Tibial nerve (tissue), 4 donors: ENCODE data around the gene ZNF177. TPM values are rescaled to one million over a fixed set of nuclear protein-coding genes. Genes with fewer than 3 reads are reported as not detected.

Source experiments
- DNase-seq, 2 donors: peaks; one replicate each; pipeline ENCODE4 v3.0.0-alpha.2; 2019; ENCODE audit warnings: low spot score in 2 of 2
- H3K27ac ChIP-seq, 4 donors: fragments of 200-600 bp; sonication (generic) in 3 of 4; one replicate each; pipeline ENCODE4 v1.5.1; 2017 to 2019; ENCODE audit warnings: mild to moderate bottlenecking in 1 of 4
- H3K27me3 ChIP-seq, 2 donors: fragments of 200-600 bp; sonication (generic) in 1 of 2; one replicate each; pipeline versions ENCODE4 v1.5.1 to v1.6.0; 2017 to 2019
- H3K36me3 ChIP-seq, 3 donors: fragments of 200-600 bp; sonication (generic); one replicate each; pipeline ENCODE4 v1.5.1; 2018 to 2019
- H3K4me1 ChIP-seq, 4 donors: fragments of 200-600 bp; sonication (generic) in 3 of 4; one replicate each; pipeline ENCODE4 v1.5.1; 2017 to 2019
- H3K4me3 ChIP-seq, 4 donors: fragments of 200-600 bp; sonication (generic) in 3 of 4; one replicate each; pipeline ENCODE4 v1.5.1; 2017 to 2019; ENCODE audit warnings: mild to moderate bottlenecking in 1 of 4, moderate library complexity in 1 of 4
- H3K9me3 ChIP-seq, 4 donors: fragments of 200-600 bp; sonication (generic) in 3 of 4; one replicate each; pipeline ENCODE4 v1.5.1; 2017 to 2019
- EP300 ChIP-seq, 2 donors: sonication (generic); formaldehyde crosslinking; IDR thresholded peaks; one replicate each; pipeline ENCODE4 v1.6.1; 2017; ENCODE audit warnings: antibody characterized with exemption in 2 of 2, mild to moderate bottlenecking in 1 of 2
- POLR2A ChIP-seq, 2 donors: fragments of 450-650 bp; IDR thresholded peaks; one replicate each; pipeline ENCODE4 v1.6.1; 2017; ENCODE audit warnings: antibody characterized with exemption in 2 of 2, mild to moderate bottlenecking in 2 of 2, moderate library complexity in 2 of 2
- WGBS, 2 donors: methylation state at CpG; one replicate each; pipeline ENCODE4 v1.1.5; 2018; 5-methylcytosine and 5-hydroxymethylcytosine counted together
- total RNA-seq, 4 donors: library from RNA; depleted of rRNA; stranded (reverse); fragments of >200 nt; gene quantifications; one replicate each; pipeline ENCODE4 v1.1.0, GENCODE V29; 2016
- TF ChIP-seq, protein P1 (sequence below), 5 experiments: fragments of 200-600 bp in 3 of 5; fragments of 450-650 bp in 2 of 5; sonication (generic) in 3 of 5; IDR thresholded peaks; one replicate each; pipeline ENCODE4 v1.5.1; 2016 to 2019; ENCODE audit warnings: antibody characterized with exemption in 5 of 5, mild to moderate bottlenecking in 3 of 5, moderate library complexity in 2 of 5

Gene ZNF177
- total RNA-seq, 4 donors from 2014 or later, result 1.4 to 12.9 (median 6.3) TPM

DNA sequence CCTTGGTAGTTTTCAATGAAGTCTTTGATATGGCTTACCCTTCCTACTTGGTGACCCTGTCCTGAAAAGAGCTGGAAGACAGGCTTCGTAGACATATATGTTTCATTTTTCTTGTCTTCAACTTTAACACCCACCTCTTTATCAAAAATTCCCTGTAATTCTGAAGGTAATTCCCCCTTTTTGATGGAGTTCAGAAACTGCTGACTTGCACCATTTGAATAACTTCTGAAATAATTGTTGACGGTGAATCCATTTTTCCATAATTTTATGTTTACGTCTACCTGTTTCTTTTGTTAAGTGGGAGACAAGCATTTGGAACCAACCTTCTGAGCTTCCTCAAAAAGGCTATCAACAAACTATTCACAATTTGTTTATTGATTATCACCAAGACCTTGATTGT is 14.6 kb upstream of the ZNF177 start:
- H3K36me3 ChIP-seq, result peaks cover 0 to 99% (median 8%) of the 10 kb centered on the region in 3 donors
- WGBS, 2 donors, result 99% methylated on average over 3 of the region's 3 CpGs
- TF ChIP-seq, protein P1, sequence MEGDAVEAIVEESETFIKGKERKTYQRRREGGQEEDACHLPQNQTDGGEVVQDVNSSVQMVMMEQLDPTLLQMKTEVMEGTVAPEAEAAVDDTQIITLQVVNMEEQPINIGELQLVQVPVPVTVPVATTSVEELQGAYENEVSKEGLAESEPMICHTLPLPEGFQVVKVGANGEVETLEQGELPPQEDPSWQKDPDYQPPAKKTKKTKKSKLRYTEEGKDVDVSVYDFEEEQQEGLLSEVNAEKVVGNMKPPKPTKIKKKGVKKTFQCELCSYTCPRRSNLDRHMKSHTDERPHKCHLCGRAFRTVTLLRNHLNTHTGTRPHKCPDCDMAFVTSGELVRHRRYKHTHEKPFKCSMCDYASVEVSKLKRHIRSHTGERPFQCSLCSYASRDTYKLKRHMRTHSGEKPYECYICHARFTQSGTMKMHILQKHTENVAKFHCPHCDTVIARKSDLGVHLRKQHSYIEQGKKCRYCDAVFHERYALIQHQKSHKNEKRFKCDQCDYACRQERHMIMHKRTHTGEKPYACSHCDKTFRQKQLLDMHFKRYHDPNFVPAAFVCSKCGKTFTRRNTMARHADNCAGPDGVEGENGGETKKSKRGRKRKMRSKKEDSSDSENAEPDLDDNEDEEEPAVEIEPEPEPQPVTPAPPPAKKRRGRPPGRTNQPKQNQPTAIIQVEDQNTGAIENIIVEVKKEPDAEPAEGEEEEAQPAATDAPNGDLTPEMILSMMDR (IDR thresholded peaks at IDR 0.05), result no peak
- no peak for TF ChIP-seq POLR2A (IDR thresholded peaks at IDR 0.05)
- no peak for TF ChIP-seq EP300 (IDR thresholded peaks at IDR 0.05)
- no peak overlapping the region for H3K27ac ChIP-seq
- DNase-seq, result no peak
- no peaks in the 10 kb centered on the region for H3K4me1 ChIP-seq
- peaks cover 0 to 100% (median 53%) of the 10 kb centered on the region in 4 donors for H3K9me3 ChIP-seq
- H3K4me3 ChIP-seq, result no peak overlapping the region
- no peaks in the 10 kb centered on the region for H3K27me3 ChIP-seq

DNA sequence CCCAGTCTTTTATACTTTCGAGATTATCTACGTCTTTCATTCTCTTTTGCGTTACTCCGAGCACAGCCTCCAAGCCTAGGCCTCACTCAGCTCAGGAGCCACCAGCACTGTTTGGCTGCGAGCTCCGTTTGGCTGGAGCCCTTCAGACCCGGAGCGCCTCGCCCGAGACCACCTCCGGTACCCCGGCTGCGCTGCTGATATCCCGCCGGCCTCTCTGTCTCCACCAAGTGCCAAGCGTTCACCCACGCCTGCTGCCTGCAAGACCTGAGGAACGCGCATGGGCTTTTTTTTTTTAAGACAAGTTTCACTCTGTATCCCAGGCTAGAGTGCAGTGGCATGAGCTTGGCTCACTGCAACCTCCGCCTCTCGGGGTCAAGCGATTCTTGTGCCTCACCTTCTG is 14.1 kb upstream of the ZNF177 start:
- 98% methylated on average over 22 of the region's 22 CpGs for WGBS, 2 donors
- Histone ChIP-seq H3K27me3 (no peaks in the 10 kb centered on the region), H3K36me3 (peaks cover 0 to 99% (median 8%) of the 10 kb centered on the region in 3 donors), H3K4me3 (no peak overlapping the region), H3K9me3 (peaks cover 0 to 100% (median 52%) of the 10 kb centered on the region in 4 donors), H3K4me1 (no peaks in the 10 kb centered on the region), H3K27ac (no peak overlapping the region)
- no peak for DNase-seq
- TF ChIP-seq EP300 (IDR thresholded peaks at IDR 0.05) (no peak), POLR2A (IDR thresholded peaks at IDR 0.05) (no peak)

DNA sequence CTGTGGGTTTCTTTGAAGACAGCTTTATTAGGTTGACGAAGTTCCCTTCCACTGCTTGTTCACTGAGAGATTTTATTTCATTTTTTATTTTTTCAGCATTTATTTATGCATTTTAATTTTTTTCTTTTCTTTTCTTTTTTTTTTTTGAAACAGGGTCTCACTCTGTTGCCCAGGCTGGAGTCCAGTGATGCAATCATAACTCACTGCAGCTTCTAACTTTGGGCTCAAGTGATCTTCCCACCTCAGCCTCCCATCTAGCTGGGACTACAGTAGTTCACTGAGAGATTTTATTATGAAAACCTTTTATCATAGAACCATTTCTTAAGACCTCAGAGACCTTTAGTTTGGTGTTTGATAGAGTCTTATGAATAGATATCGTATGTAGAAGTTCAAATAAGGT is 10.3 kb upstream of the ZNF177 start:
- no peak overlapping the region for H3K27ac ChIP-seq
- H3K9me3 ChIP-seq, result peaks cover 0 to 100% (median 51%) of the 10 kb centered on the region in 4 donors
- WGBS, 2 donors, result 91 to 95% methylated on average over 2 of the region's 2 CpGs
- no peak for DNase-seq
- no peak overlapping the region for H3K4me3 ChIP-seq
- no peaks in the 10 kb centered on the region for H3K27me3 ChIP-seq
- H3K4me1 ChIP-seq, result no peaks in the 10 kb centered on the region
- TF ChIP-seq, protein P1 (IDR thresholded peaks at IDR 0.05), result no peak
- TF ChIP-seq POLR2A (IDR thresholded peaks at IDR 0.05) (no peak), EP300 (IDR thresholded peaks at IDR 0.05) (no peak)
- peaks cover 0 to 99% (median 0%) of the 10 kb centered on the region in 3 donors for H3K36me3 ChIP-seq

DNA sequence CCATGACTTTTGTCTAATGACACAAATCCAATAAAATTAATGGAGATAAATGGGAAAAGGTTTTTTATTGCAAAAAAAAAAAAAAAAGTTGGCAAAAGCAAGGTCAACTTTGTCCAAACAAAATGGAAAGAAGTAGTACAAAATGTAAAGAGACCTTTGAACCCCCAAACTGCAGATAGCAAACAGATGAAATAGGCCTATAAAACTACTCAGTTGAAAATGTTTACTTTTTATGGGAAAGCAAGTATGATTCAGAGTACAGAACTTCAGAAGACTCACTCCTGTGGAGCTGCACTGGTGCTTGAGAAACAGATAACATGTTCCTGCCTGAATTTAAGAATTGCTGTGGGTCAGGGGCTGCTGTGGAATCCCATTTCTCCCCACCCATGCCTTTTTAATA is 9.8 kb upstream of the ZNF177 start:
- no peak overlapping the region for H3K27ac ChIP-seq
- peaks cover 0 to 99% (median 0%) of the 10 kb centered on the region in 3 donors for H3K36me3 ChIP-seq
- no peaks in the 10 kb centered on the region for H3K4me1 ChIP-seq
- H3K9me3 ChIP-seq, result peaks cover 0 to 100% (median 51%) of the 10 kb centered on the region in 4 donors
- H3K27me3 ChIP-seq, result no peaks in the 10 kb centered on the region
- TF ChIP-seq, protein P1 (IDR thresholded peaks at IDR 0.05), result no peak
- TF ChIP-seq EP300 (IDR thresholded peaks at IDR 0.05), result no peak
- TF ChIP-seq POLR2A (IDR thresholded peaks at IDR 0.05), result no peak
- no peak for DNase-seq
- no peak overlapping the region for H3K4me3 ChIP-seq

DNA sequence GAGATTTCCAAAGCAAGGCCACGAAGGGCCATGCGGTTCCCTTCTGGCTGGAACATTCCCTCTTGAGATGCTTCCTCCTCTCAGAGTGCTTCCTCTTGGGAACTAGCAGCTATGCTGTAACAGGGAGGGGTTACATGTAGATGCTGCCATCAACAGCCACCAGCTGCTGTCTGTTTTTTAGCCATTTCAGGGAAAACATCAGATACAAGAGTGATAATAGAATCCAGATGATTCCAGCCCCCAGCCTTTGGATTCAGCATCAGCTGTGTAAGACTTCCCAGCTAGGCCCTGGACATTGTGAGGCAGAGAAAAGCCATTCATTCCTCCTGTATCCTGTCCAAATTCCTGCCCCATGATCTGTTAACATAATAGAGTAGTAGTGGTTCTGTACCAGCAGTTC is 8.2 kb upstream of the ZNF177 start:
- Histone ChIP-seq H3K27ac (no peak overlapping the region), H3K4me1 (no peaks in the 10 kb centered on the region), H3K27me3 (no peaks in the 10 kb centered on the region), H3K36me3 (peaks cover 0 to 100% (median 0%) of the 10 kb centered on the region in 3 donors), H3K4me3 (no peak overlapping the region), H3K9me3 (peaks cover 0 to 100% (median 51%) of the 10 kb centered on the region in 4 donors)
- 70 to 93% methylated on average over 2 of the region's 2 CpGs for WGBS, 2 donors
- TF ChIP-seq, protein P1 (IDR thresholded peaks at IDR 0.05), result no peak
- TF ChIP-seq POLR2A (IDR thresholded peaks at IDR 0.05) (no peak), EP300 (IDR thresholded peaks at IDR 0.05) (no peak)
- no peak for DNase-seq
